TTC549 (cell line): ENCODE data around the gene TTLL4.

Source experiments
- FAIRE-seq: peaks from 2 replicates; lab custom pipeline; 2012; peaks lifted over from hg19 to GRCh38; lab: Jason Lieb, UNC

Gene TTLL4

DNA sequence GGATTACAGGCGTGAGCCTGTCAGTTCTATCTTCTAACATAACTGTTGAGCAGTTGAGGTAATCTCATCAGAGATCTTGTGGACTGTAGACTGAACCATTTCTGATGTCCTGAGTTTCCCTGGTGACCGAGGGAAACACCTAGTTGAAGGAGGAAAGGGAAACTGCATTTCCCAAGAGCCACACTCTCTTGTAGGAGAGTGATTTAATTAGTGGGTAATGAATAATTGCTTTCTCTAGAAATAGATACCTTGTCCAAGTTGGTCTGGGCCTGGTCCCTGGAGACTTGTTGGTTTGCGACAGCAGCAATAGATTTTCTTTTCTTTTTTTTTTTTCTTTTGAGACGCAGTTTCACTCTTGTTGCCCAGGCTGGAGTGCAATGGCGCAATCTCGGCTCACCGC is 7.4 kb downstream of the TTLL4 start:
- FAIRE-seq = no peak

DNA sequence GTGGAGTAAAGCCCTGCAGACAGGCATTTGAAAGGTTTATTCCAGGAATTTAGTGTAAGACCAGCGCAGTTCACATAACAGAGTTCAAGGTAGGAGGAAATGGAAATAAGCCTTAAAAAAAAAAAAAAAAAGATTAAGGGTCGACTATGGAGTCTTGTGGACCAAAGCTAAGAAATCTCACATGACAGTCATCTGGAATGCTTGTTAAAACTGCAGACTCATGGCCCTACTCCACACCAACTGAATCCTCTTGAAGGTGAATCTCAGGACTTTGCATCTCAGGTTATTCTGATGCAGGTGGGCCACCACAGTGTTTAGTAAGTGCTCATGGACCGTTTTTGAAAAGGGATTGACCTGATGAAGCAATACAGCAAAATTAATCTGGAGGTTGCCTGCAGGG is 8.8 kb downstream of the TTLL4 start:
- FAIRE-seq = no peak

DNA sequence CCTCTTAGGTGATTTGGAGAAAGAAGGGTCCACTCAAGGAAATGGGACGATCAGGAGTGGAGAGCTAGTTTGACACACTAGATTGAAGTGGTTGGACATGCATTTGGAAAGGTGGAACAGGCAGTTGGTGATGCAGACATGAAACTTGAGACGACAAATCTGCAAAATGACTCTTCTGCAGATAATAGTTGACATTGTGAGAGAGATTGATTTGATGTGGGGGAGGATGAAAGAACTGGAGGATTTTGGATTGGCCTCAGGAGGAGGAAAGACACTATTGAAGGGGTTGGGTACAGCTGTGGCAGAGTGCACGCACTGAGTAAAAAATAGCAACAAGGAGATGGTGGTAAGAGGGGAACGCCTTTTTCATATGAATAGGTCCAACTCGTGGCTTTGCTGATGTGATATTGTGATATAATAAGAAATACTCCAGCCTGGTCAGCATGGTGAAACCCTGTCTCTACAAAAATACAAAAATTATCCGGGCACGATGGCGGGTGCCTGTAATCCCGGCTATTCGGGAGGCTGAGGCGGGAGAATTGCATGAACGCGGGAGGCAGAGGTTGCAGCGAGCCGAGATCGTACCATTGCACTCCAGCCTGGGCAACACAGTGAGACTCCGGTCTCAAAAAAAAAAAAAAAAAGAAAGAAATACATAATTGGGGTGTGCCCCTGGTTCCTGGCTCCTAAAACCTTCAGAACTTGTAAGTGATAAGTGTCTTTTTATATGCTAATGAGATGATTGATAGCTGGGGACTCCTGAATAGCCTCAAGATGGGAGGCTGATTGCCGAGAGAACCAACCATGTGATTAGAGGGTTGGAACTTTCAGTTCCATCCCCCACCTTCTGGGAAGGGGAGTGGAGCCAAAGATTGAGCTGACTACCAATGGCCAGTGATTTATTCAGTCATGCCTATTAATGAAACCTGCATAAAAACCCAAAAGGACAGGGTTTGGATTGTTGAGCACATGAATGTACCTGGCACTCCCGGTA is 9.7 kb downstream of the TTLL4 start:
- no peak for FAIRE-seq

DNA sequence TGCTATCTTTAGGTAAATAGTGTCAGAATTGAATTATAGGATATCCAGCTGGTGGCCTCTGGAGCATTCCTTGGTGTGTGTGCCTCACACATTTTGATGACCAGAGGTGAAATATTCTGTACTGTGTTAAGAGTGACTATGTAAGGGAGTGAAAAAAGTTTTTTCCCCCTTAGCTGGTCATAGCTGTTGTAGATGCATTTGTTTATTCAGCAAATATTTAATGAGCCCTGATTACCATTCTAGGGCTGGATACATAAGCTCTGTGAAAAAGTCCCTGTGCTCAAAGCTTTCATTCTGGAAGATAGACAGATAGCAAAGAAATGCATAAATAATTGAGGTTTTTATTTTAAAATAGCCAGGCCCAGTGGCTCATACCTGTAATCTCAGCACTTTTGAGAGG is 10.9 kb downstream of the TTLL4 start:
- FAIRE-seq = no peak

DNA sequence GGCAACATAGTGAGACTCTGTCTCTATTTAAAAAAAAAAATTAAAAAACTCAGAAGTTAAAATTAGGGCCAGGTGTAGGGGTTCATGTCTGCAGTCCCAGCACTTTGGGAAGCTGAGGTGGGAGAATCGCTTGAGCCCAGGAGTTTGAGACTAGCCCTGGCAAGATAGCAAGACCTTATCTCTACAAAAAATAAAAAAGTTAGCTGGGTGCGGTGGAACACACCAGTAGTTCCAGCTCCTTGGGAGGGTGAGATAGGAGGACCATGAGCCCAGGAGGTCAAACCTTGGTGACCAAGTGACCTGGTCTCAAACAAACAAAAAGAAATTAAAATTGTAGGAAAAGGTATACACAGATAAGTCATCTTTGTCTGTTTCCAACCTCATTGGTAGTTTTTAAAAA is 11.3 kb downstream of the TTLL4 start:
- FAIRE-seq = no peak

DNA sequence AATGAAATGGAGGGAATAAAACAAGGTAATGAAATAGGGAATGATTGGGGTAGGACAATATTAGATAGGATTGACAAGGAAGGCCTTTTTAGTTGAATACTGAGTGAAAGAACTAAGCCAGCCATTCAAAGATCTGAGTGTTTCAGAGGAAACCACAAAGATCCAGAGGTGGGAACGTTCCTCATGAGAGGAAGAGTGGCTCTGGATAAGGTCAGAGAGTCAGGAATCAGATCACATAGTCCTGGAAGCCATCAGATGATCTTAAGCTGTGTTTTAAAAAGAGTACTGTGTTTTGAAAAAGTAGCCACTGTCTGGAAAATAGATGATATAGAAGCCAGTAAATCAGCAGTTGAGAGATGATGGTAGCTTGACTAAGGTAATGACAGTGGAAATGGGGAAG is 11.8 kb downstream of the TTLL4 start:
- no peak for FAIRE-seq

DNA sequence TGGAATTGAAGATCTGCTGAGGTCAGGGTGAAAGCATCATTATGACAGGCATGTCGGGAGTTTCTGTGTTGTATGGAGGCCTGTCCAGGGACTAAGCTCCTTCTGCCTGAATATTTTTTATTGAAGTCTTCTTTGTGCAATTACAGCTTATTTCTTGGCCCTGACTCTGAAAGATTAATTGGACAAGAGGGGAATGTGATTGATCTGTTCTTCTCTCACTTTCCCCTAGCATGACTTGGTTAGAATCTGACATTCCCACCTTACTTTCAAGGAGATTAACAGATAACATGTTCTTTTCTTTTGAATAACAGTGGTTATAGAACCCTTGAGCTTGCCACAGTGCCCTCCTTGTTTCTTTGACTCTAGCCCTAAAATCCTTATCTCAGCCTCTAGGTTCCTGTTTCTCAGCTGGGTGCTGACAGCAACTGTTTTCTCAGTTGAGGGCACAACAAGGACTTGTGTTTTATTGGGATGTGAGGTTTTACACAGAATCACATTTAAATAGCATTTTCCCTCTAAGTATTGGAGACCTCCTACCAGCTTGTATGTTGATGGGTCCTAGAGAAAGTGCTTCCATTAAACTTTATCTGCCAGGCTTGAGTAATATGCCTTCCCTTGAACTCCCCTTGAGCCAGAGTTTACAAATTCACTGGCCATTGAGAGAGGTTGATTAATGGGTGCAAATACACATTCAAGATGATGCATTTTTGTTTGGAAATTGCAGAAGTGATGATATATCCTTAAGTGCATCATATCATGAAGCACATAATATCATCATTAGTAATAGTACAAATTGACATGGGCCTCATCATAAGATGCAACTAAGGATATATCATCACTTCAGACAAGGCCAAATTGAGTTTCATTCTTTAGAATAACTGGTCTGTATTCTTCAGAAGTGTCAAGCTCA is 12.5 kb downstream of the TTLL4 start:
- FAIRE-seq = no peak

DNA sequence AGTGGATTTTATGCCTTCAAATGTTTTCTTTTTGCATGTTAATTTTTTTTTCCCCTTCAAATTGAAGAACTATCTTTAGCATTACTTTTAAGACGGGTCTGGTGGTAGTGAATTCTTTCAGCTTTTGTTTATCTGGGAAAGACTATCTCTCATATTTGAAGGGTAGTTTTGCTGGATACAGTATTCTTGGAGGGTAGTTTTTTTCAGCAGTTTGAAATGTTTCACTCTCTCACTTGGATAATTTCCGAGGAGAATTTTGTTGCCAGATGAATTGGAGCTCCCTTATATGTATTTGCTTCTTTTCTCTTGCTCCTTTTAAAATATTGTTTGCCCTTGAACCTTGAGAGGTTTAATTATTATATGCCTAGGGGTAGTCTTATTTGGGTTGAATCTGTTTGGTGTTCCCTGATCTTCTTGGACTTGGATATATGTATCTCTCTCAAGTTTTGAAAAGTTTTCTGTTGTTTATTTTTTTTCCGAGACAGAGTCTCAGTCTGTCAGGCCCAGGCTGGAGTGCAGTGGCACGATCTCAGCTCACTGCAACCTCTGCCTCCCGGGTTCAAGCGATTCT is 15.5 kb downstream of the TTLL4 start:
- FAIRE-seq = no peak

DNA sequence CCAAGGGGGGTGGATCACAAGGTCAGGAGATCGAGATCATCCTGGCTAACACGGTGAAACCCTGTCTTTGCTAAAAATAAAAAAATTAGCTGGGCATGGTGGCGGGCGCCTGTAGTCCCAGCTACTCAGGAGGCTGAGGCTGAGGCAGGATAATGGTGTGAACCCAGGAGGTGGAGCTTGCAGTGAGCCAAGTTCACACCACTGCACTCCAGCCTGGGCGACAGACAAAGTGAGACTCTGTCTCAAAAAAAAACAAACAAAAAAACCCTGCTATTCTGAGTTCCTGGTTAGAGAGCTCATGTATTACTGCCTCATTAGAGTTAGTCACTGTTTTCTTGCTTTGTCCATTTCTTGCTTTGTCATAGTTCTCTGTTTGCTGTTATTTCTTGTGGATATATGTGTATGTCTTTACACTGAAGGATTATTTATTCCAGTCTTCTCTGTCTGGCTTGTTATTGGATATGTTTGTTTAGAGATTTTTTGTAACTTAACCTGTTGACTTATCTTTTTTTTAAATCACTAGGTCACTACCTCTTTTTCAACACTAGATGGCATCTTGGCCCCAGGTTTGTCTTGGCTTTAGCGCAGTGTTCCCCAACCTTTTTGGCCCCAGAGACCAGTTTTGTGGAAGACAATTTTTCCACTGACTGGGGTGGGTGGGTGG is 17.0 kb downstream of the TTLL4 start:
- FAIRE-seq = no peak

DNA sequence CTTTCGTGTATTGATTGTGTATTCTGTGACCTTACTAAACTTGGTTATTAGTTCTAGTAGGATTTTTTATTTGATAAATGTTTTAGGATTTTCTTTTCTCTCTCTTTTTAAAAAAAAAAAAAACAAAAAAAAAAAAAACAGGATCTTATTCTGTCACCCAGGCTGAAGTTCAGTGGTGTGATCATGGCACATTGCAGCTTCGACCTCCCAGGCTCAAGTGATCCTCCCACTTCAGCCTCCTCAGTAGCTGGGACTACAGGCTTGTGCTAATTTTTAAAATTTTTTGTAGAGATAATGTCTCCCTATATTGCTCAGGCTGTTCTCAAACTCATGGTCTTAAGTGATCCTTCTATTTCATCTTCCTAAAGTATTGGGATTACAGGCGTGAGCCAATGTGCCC is 19.0 kb downstream of the TTLL4 start:
- FAIRE-seq = no peak

DNA sequence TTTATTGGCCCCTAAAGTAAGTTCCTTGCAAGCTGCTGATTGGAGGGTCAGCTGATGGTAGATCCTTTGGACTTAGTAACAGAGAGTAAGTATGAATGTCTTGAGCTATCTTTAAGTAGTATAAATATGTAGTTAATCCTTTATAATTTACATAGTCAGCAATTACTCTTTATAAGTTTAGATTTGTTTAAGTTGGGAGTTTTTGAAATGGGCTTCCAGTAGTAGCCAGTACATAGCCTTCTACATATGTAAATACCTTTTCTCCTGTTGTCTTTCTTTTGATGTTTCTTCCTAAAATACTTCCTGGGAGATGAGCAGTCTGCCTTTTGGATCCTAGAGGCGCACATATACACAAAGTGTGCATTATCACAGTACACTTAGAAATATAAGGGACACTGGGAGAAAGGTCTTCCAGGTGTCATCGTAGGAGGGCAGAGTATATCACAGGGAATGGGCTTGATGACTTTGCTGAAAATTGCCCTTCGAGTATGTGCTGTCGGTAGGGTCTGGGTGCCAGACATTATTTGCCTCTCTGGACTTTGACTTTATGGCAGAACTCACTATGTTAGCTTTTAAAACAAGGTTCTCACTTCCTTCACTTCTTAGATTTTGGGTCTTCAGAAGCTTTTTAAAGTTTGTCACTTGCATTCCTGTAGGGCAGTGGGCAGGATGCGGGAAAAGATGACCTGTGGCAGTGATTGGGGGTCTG is 21.6 kb downstream of the TTLL4 start:
- no peak for FAIRE-seq

DNA sequence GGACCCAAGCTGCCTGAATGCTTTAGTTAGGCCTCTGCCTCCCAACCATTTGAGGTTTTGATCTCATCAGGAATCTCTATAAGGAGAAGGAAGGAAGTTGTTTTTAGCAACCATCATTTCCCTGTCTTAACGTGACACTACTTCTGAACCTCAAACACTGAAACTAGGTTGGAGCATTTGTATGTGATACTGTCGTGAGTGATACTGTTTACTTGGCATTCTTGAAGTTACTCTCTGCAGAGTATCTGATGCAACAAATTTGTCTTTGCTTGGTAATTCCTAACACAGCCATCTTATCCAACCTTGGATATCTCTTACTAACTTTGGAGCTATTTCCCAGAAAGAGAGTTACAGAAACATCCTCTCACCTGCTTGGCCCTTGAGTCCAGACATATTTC is 22.1 kb downstream of the TTLL4 start:
- no peak for FAIRE-seq

DNA sequence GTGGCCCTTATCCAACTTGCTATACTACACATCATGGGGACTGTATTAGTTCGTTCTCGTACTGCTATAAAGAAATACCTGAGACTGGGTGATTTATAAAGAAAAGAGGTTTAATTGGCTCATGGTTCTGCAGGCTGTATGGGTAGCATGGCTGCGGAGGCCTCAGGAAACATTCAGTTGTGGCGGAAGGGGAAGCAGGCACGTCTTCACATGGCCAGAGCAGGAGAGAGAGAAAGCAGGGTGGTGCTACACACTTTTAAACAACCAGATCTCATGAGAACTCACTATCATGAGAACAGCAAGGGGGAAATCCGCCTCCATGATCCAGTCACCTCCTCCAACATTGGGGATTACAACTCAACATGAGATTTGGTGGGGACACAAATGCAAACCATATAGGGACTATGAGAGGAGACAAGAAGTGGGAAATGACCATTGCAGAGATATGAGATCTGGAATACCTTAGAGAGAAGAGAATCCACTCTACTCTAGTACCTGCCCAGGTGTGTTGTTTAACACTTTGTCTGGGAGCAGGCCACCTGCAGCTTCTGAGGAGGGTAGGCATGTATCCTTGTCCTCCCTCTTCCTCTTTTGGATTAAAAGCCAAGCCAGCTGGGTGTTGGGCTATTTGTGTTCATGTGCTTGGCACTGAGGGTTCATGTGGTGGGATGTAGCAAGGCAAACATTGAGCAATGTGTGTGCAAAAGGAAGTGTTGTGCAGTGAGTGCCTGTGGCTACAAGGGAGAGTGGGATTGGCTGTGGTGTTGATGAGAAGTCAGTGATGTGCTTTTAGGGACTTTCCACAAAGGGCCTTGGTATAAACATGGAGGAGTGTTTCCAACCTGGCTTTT is 22.8 kb downstream of the TTLL4 start:
- FAIRE-seq = no peak

DNA sequence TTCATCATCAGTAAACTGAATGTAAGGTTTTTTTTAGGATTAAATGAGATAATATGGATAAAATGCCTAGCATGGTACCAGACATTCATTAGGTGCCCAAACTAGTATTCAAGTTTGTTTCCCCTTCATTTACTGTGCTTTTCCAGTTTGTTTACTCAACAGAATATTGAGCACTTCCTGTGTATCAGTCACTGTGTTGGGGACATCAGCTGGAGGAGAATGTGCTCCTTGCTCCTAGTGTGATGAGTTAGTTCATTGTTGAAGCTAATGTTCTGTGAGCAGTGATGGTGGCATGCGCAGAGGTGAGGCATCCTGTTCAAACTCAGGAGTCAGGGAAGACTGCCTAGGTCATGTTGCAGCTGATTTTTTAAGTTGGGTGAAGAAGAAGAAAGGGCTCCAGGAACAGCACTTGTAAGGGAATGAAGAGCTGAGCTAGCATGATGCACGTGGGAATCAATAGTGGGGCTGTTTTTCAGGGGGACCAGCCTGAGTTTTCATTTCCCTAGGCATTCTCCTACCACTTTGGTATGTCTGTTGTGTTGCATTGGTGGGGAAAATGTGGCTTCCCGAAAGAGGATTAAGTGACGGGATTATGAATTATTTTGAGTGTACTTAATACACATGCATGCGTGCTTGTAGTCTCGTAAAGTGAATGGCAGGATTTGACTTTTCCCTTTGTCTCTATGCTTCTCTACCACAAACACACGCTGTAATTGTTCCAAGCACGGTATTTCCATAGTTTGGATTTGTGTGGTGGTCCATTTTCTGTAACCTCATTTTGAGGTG is 23.7 kb downstream of the TTLL4 start:
- no peak for FAIRE-seq

DNA sequence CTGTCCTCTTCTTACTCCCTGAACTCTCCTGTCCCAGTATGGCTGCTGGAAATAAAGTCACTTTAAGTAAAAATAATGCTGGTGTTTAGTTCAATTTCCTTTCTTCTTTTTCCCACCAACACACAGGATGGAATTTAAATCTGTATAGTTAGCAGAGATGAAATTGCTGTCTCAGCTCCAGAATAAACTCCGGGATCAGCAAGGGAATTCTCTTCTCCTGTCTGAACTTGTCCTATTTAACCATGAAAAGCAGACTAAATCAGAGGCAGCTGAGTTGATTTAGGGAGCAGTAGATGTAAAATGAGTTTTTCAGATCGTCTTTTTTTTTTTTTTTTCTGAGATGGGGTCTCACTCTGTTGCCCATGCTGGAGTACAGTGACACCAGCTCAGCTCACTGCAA is 25.9 kb downstream of the TTLL4 start:
- no peak for FAIRE-seq

DNA sequence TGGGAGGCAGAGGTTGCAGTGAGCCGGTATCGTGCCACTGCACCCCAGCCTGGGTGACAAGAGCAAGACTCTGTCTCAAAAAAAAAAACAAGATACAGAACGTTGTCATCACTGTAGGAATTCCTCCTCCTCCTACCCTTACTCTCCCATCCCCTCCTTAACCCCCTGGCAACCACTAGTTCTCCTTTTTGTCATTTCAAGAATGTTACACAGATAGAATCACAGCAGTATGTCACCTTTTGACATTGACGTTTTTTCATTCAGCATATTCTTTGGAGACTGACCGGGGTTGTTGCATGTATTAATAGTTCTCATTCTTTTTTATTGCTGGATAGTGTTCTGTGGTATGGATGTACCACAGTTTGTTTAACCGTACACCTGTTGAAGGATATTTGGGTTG is 32.4 kb downstream of the TTLL4 start:
- FAIRE-seq = no peak

DNA sequence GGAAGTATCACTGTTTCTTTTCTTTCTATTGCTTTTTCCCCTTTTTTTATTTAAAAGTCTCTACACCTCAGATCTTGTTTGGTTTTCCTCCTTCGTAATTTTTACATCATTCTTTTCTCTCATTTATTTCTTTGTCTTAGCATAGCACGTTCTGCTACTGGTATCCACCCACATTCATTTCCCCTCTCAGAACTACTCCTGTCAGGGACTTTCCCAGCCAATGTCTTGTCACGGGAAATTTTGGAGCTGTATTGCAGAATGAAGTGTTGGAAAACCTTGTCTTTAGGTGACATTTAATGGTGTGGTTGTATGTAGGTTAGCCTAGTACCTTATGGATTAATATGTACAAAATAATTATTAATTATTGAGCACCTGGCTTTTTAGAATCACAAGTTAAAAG is 34.0 kb downstream of the TTLL4 start:
- FAIRE-seq = no peak

DNA sequence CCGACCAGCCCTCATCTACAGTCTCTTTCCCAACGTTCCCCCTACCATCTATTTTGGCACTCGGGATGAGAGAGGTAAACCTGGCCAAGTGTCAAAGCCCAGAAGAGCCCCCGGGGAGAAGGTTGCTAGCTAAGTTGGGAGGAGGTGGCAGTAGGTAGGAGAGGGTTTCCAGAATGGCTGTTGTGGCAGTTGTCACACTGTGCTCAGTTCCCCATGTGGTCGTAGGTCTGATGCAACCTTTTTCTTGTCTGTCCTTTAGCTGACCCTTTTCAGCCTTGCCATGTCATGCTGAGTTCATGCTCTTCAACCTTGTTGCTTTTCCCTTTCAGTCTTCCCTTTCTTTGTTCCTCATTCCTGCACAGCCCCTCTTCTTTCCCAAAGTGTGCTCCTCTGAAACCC is 34.5 kb downstream of the TTLL4 start:
- FAIRE-seq = no peak

DNA sequence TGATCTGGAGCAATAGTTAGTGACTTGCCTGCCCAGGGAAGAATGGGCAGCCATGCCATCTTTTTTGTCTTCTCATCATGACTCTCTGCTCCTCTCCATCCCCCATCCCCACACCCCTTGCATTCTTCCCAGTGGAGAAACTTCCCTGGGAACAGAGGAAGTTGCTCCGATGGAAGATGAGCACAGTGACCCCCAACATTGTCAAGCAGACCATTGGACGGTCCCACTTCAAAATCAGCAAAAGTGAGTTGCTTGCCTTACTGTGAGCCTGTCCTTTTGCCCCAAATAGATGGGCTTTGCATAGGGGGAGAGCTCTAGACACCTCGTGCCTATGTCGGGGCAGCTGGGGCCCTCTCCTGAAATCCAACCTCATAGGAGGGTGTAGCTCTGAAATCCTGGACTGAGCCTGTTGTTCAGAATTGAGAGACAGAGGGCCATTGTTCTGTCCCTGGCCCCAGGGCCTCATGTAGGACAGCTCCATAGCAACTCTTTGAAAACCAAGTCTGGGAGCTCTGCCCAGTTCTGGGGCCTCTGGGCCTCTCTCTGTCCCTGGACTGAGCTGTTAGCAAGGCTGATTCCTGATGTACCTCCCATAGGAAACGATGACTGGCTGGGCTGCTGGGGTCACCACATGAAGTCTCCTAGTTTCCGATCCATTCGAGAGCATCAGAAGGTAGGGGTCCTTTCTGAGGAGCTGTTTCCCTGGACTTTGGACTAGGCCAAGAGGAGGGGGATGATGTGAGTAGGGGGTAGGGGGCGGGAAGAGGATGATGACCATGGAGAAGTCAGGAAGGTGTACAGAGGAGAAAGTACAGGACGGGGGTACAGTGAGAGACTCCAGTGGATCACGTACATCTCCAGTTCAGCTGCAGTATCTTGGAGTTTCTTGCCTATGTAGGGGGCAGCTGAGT is 35.2 kb downstream of the TTLL4 start:
- FAIRE-seq = no peak
